HEK293 (cell line): ENCODE data around the gene PRLHR.

Source experiments
- ATF2 ChIP-seq: fragments of 450-650 bp; formaldehyde crosslinking; IDR thresholded peaks from 2 replicates; pipeline ENCODE4 v1.5.1; 2016; ENCODE audit warnings: missing biosample characterization, missing genetic modification characterization, low read depth
- CTCF ChIP-seq: fragments of 450-650 bp; formaldehyde crosslinking; IDR thresholded peaks from 2 replicates; pipeline ENCODE4 v1.5.1; 2016; ENCODE audit warnings: missing biosample characterization, missing genetic modification characterization
- PRDM4 ChIP-seq: fragments of 450-650 bp; formaldehyde crosslinking; IDR thresholded peaks from 2 replicates; pipeline ENCODE4 v1.5.1; 2017; ENCODE audit warnings: missing biosample characterization, missing genetic modification characterization
- YY1 ChIP-seq: fragments of 450-650 bp; formaldehyde crosslinking; IDR thresholded peaks from 2 replicates; pipeline ENCODE4 v1.5.1; 2018; ENCODE audit warnings: missing biosample characterization, missing genetic modification characterization
- ZNF121 ChIP-seq: fragments of 450-650 bp; formaldehyde crosslinking; IDR thresholded peaks from 2 replicates; pipeline ENCODE4 v1.5.1; 2016; ENCODE audit warnings: missing biosample characterization, missing genetic modification characterization
- ZNF18 ChIP-seq: fragments of 450-650 bp; formaldehyde crosslinking; IDR thresholded peaks from 2 replicates; pipeline ENCODE4 v1.5.1; 2016; ENCODE audit warnings: missing biosample characterization, missing genetic modification characterization
- ZNF398 ChIP-seq: fragments of 450-650 bp; formaldehyde crosslinking; IDR thresholded peaks from 2 replicates; pipeline ENCODE4 v1.5.1; 2017; ENCODE audit warnings: missing biosample characterization, missing genetic modification characterization
- ZNF510 ChIP-seq: fragments of 450-650 bp; formaldehyde crosslinking; IDR thresholded peaks from 2 replicates; pipeline ENCODE4 v1.5.1; 2018; ENCODE audit warnings: mild to moderate bottlenecking, missing genetic modification characterization, missing biosample characterization; ENCODE audit not compliant: insufficient replicate concordance
- ZNF530 ChIP-seq: fragments of 450-650 bp; formaldehyde crosslinking; IDR thresholded peaks from 2 replicates; pipeline ENCODE4 v1.5.1; 2016; ENCODE audit warnings: low read depth, missing biosample characterization, missing genetic modification characterization
- ZSCAN18 ChIP-seq: fragments of 450-650 bp; formaldehyde crosslinking; IDR thresholded peaks from 2 replicates; pipeline ENCODE4 v1.5.1; 2016; ENCODE audit warnings: missing biosample characterization, missing genetic modification characterization

- no peak for TF ChIP-seq YY1
- TF ChIP-seq CTCF (tag by site-specific recombination) = no peak
- no peak for TF ChIP-seq ZNF121 (tag by site-specific recombination)
- no peak for TF ChIP-seq ZNF530
- no peak for TF ChIP-seq ATF2
- no peak for TF ChIP-seq ZNF18
- no peak for TF ChIP-seq ZNF510 (tag by site-specific recombination)
- TF ChIP-seq PRDM4 (tag by site-specific recombination) = no peak
- TF ChIP-seq ZSCAN18 (tag by site-specific recombination) = no peak
- no peak for TF ChIP-seq ZNF398 (tag by site-specific recombination)
Observed at GRCh38 chr10:118572256-118573041, 23.0 kb downstream of the PRLHR start.
